ENCODE measurements around the gene PCDHGB2.

GRCh38 chr5:141374627-141375026 lies 14.8 kb downstream of the PCDHGB2 start:
- TF ChIP-seq CTCF (IDR thresholded peaks at IDR 0.05; ENCODE audit: insufficient read depth, low read length) (no peak), REST (IDR thresholded peaks at IDR 0.05; ENCODE audit: insufficient replicate concordance, low read depth) (no peak), POLR2AphosphoS5 (IDR thresholded peaks at IDR 0.05; ENCODE audit: low read depth) (no peak)

Data from HL-60 (cell line).